ENCODE results near the gene IFITM1.

GRCh38 chr11:297586-298405 is 16.0 kb upstream of the IFITM1 start:
- TF ChIP-seq CTCF (IDR thresholded peaks at IDR 0.05) (no peak), EZH2 (IDR thresholded peaks at IDR 0.05) (no peak)
